ENCODE data around the gene ANO2.

- TF ChIP-seq CTCF (IDR thresholded peaks at IDR 0.05; ENCODE audit: poor library complexity, severe bottlenecking) (no peak), MXI1 (conservative IDR thresholded peaks at IDR 0.05; ENCODE audit: poor library complexity, severe bottlenecking) (no peak)
Measured at GRCh38 chr12:5758347-5758746, 186.7 kb downstream of the ANO2 start.

Measured in neural cell (in vitro differentiated cells).